Superior temporal gyrus (tissue), 1 donor: ENCODE data around the gene PRR27.
"Not testable (repeated sequence)": the region's sequence is repeated elsewhere in the genome, so short reads cannot be mapped to it uniquely, and the experiment has no call there.

Experiments
- DNase-seq: peaks from one replicate; pipeline ENCODE4 v3.0.0-alpha.2; 2016; ENCODE audit errors: extremely low spot score

The PRR27 gene

GRCh38 chr4:70197842-70198241 lies 43.8 kb downstream of the PRR27 start:
- no peak for DNase-seq

DNA sequence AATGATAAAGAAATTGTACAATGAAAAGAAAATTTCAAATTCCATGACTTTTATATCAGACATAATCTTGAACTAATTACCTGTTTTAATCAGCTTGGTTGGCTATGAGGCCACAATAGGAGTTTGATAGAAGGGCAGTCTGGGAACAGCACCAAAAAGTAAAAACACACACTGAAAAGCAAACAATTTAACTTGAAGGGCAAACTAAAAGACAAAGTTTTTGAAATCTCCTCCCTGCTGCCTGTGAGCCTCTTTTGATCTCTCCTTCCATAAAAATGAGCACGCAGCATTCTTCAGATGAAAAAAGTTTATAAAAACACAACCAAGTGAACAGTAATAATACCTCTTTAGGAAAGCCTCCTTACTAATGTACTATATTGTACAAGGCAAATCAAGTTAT lies 49.6 kb downstream of the PRR27 start:
- no peak for DNase-seq

DNA sequence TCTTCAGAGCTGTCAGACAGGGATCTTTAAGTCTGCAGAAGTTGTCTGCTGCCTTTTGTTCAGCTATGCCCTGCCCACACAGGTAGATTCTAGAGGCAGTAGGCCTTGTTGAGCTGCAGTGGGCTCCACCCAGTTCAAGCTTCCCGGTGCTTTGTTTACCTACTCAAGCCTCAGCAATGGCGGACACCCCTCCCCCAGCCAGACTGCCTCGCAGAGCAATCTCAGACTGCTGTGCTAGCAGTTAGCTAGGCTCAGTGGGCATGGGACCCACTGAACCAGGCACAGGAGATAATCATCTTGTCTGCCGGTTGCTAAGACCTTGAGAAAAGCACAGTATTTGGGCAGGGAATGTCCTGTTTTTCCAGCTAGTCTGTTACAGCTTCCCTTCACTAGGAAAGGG lies 58.7 kb downstream of the PRR27 start:
- DNase-seq = not testable (repeated sequence)
